Osteocyte (in vitro differentiated cells): ENCODE data around the gene ITFG1. TPM values are rescaled to one million over a fixed set of nuclear protein-coding genes. Genes with fewer than 3 reads are reported as not detected.
A peak's percentile ranks its signal among the peaks of the same experiment; 100 is the strongest.

Source experiments
- DNase-seq: peaks from one replicate; pipeline ENCODE4 v3.0.0; 2021; ENCODE audit warnings: mixed read lengths; ENCODE audit not compliant: unreplicated experiment; ENCODE audit errors: extremely low spot score
- H3K27ac Mint-ChIP-seq: one replicate; pipeline ENCODE4 v1.8.0; 2021; ENCODE audit warnings: mild to moderate bottlenecking, mixed read lengths; ENCODE audit not compliant: unreplicated experiment
- H3K27me3 Mint-ChIP-seq: one replicate; pipeline ENCODE4 v1.8.0; 2021; ENCODE audit warnings: mixed read lengths; ENCODE audit not compliant: unreplicated experiment
- H3K36me3 Mint-ChIP-seq: one replicate; pipeline ENCODE4 v1.8.0; 2021; ENCODE audit warnings: mixed read lengths; ENCODE audit not compliant: unreplicated experiment
- H3K4me1 Mint-ChIP-seq: one replicate; pipeline ENCODE4 v1.8.0; 2021; ENCODE audit warnings: mixed read lengths; ENCODE audit not compliant: unreplicated experiment
- H3K4me3 Mint-ChIP-seq: one replicate; pipeline ENCODE4 v1.8.0; 2021; ENCODE audit warnings: mild to moderate bottlenecking, moderate library complexity, mixed read lengths; ENCODE audit not compliant: unreplicated experiment
- H3K9me3 Mint-ChIP-seq: one replicate; pipeline ENCODE4 v1.8.0; 2021; ENCODE audit warnings: mixed read lengths; ENCODE audit not compliant: unreplicated experiment
- total RNA-seq: library from RNA; stranded (reverse); gene quantifications from 2 replicates; pipeline ENCODE4 v1.2.1, GENCODE V29; 2021
- TF ChIP-seq, protein P1 (sequence below): fragments of 200-600 bp; sonication (generic); IDR thresholded peaks from 2 replicates; pipeline ENCODE4 v1.5.0; 2021; ENCODE audit warnings: antibody characterized with exemption, mild to moderate bottlenecking, moderate library complexity

The ITFG1 gene
- total RNA-seq, 1 donor from 2014 or later = 69.5 TPM

DNA sequence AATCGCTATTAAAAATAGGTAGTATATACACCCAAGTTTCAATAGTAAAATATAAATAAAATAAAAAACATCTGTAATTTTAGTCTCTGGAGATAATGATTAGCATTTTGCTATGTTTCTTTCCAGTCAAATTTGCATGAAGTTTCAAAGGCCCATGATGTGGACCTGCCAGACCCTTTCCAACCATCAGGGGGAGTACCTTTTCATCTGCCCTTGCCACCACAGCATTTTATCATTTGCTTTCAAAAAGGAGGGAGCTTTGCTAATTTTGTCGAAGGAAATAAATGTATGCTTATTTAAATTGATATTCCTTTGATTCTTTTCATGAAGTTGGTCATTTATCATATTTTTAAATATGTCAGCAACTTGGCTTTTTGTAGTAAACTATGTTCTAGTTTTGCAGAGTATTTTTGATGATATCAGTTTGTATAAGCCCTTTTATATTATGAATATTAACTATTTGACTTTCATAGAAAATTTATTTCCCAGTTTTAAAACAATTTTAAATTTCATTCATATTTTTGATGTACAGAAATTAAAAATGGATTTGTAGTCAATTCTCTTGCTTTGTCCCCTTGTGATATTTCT is 201.9 kb downstream of the ITFG1 start:
- Mint-ChIP-seq H3K27ac (no peak overlapping the region), H3K36me3 (peaks cover 22% of the 10 kb centered on the region), H3K27me3 (no peaks in the 10 kb centered on the region), H3K4me3 (no peak overlapping the region), H3K9me3 (no peaks in the 10 kb centered on the region), H3K4me1 (no peaks in the 10 kb centered on the region)
- TF ChIP-seq, protein P1, sequence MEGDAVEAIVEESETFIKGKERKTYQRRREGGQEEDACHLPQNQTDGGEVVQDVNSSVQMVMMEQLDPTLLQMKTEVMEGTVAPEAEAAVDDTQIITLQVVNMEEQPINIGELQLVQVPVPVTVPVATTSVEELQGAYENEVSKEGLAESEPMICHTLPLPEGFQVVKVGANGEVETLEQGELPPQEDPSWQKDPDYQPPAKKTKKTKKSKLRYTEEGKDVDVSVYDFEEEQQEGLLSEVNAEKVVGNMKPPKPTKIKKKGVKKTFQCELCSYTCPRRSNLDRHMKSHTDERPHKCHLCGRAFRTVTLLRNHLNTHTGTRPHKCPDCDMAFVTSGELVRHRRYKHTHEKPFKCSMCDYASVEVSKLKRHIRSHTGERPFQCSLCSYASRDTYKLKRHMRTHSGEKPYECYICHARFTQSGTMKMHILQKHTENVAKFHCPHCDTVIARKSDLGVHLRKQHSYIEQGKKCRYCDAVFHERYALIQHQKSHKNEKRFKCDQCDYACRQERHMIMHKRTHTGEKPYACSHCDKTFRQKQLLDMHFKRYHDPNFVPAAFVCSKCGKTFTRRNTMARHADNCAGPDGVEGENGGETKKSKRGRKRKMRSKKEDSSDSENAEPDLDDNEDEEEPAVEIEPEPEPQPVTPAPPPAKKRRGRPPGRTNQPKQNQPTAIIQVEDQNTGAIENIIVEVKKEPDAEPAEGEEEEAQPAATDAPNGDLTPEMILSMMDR = peak; percentile 68
- DNase-seq = no peak

DNA sequence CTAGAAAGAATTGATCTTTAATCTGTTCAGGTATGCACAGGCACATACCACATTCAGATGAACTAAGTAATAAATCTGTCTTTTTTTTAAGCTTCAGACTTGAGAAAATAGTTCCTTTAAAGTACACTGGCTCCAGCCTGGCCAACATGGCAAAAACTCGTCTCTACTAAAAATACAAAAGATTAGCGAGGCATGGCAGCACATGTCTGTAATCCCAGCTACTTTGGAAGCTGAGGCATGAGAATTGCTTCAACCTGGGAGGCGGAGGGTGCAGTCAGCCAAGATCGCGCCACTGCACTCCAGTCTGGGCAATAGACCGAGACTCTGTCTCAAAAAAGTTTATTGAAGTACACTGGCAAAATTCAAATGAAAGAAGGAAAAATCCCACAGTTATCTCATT is 206.1 kb downstream of the ITFG1 start:
- no peaks in the 10 kb centered on the region for H3K4me1 Mint-ChIP-seq
- H3K4me3 Mint-ChIP-seq = no peak overlapping the region
- no peak for DNase-seq
- no peak overlapping the region for H3K27ac Mint-ChIP-seq
- TF ChIP-seq, protein P1 = no peak
- H3K9me3 Mint-ChIP-seq = no peaks in the 10 kb centered on the region
- H3K36me3 Mint-ChIP-seq = peaks cover 18% of the 10 kb centered on the region
- no peaks in the 10 kb centered on the region for H3K27me3 Mint-ChIP-seq

DNA sequence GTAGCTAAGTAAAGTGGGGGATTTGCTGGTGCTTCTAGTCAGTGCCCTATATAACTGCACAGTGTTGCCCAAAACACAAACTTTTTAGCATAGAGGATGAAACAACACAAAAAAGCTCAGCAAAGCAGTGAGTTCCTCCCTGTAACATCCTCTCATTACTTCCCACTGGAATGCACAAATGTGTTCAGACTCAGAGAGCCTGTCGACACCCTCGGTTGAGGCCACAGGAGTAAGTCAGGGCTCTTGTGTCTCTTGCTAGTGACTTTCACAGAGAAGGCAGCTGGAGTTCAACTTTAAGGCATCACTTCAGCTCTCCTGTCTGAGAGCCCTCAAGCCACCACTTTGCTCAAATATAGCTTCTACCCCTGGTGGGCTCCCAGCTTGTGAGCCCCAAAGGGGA is 209.9 kb downstream of the ITFG1 start:
- Mint-ChIP-seq H3K36me3 (peaks cover 8% of the 10 kb centered on the region), H3K9me3 (no peaks in the 10 kb centered on the region), H3K27me3 (no peaks in the 10 kb centered on the region), H3K27ac (no peak overlapping the region), H3K4me1 (no peaks in the 10 kb centered on the region), H3K4me3 (no peak overlapping the region)
- no peak for DNase-seq
- TF ChIP-seq, protein P1 = no peak

DNA sequence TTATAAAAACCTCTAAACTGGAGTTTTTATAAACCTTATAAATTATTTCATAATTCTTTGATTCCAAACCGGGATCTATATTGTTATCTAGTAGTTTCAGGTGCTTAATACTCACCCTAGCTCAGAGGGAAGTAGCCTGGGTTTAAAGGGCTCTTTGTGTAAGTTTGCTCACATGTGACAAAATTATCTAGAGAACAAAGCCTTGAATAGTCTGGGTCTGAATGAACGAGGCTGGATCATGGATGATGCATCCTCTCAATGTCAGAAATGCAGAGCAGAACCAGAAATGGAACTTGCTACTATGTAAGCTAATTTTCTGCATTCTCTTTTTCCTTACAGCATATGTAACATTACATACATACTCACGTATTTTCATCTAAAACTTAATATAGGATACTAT is 213.2 kb downstream of the ITFG1 start:
- H3K9me3 Mint-ChIP-seq = no peaks in the 10 kb centered on the region
- no peak overlapping the region for H3K27ac Mint-ChIP-seq
- H3K27me3 Mint-ChIP-seq = no peaks in the 10 kb centered on the region
- TF ChIP-seq, protein P1 = no peak
- H3K36me3 Mint-ChIP-seq = peaks cover 6% of the 10 kb centered on the region
- DNase-seq = no peak
- H3K4me3 Mint-ChIP-seq = no peak overlapping the region
- H3K4me1 Mint-ChIP-seq = peaks cover 2% of the 10 kb centered on the region

DNA sequence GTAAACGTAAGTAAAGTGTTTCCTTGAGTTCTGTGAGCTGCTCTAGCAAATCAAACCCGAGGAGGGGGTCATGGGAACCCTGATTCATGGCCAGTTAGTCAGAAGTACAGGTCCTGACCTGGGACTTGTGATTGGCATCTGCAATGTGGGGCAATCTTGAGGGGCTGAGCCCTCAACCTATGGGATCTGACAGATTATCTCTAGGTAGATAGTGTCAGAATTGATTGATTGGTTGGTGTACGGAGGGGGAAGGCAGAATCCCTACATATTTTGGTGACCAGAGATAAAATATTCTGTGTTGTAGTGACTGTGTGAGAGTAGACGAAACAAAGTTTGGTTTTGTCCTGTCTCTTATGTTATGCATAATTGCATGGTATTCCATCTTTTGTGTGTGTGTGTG is 216.7 kb downstream of the ITFG1 start:
- Mint-ChIP-seq H3K36me3 (peaks cover 6% of the 10 kb centered on the region), H3K9me3 (no peaks in the 10 kb centered on the region), H3K27ac (no peak overlapping the region), H3K27me3 (no peaks in the 10 kb centered on the region), H3K4me1 (peaks cover 18% of the 10 kb centered on the region), H3K4me3 (no peak overlapping the region)
- TF ChIP-seq, protein P1 = no peak
- DNase-seq = no peak
